DOHH2 (cell line): ENCODE results near the gene CCR3.

Experiments
- EZH2phosphoT487 ChIP-seq: fragments of 200-600 bp; sonication (generic); IDR thresholded peaks from 2 replicates; pipeline ENCODE4 v1.6.1; 2017; ENCODE audit warnings: borderline replicate concordance, mild to moderate bottlenecking, antibody characterized with exemption, low read length, moderate library complexity, mixed read lengths
- TF ChIP-seq, protein P1 (sequence below): fragments of 200-600 bp; sonication (generic); IDR thresholded peaks from one replicate; pipeline ENCODE4 v1.5.1; 2014; ENCODE audit warnings: antibody characterized with exemption, mild to moderate bottlenecking, low read depth, low read length; ENCODE audit not compliant: poor library complexity, severe bottlenecking

DNA sequence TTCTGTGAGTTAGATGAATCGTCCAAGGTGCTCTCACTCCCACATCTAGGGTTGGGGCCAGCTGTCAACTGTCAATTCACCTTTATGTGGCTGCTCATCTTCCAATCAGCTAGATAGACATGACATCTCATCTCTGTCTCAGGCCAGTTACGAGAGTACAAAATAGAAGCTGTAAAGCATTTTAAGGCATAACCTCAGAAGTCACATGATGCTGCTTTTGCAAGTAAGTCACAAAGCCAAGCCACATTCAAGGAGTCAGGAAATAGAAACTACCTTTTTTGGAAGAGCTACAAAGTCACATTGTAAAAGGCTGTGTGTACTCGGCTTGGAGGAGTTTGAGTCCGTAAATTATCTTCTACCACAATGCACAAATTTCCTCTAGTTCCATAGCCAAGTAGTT is 29.1 kb upstream of the CCR3 start:
- TF ChIP-seq, protein P1, sequence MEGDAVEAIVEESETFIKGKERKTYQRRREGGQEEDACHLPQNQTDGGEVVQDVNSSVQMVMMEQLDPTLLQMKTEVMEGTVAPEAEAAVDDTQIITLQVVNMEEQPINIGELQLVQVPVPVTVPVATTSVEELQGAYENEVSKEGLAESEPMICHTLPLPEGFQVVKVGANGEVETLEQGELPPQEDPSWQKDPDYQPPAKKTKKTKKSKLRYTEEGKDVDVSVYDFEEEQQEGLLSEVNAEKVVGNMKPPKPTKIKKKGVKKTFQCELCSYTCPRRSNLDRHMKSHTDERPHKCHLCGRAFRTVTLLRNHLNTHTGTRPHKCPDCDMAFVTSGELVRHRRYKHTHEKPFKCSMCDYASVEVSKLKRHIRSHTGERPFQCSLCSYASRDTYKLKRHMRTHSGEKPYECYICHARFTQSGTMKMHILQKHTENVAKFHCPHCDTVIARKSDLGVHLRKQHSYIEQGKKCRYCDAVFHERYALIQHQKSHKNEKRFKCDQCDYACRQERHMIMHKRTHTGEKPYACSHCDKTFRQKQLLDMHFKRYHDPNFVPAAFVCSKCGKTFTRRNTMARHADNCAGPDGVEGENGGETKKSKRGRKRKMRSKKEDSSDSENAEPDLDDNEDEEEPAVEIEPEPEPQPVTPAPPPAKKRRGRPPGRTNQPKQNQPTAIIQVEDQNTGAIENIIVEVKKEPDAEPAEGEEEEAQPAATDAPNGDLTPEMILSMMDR, result no peak
- TF ChIP-seq EZH2phosphoT487, result no peak
